HG03469 (cell line): ENCODE measurements around the gene THAP3.
"Not testable (repeated sequence)": the region's sequence is repeated elsewhere in the genome, so short reads cannot be mapped to it uniquely, and the experiment has no call there.

Experiments
- ATAC-seq: cut with Tn5 transposase; IDR thresholded peaks from one replicate; pipeline ENCODE4 v1.9.1; 2021; ENCODE audit warnings: mild to moderate bottlenecking, moderate library complexity, moderate number of reproducible peaks; ENCODE audit not compliant: unreplicated experiment

Gene THAP3

GRCh38 chr1:6632588-6633514 lies 8.2 kb downstream of the THAP3 start:
- no peak for ATAC-seq

- ATAC-seq = no peak
These were observed 9.8 kb downstream of the THAP3 start for GRCh38 chr1:6634371-6635052.

- no peak for ATAC-seq
These were observed 10.7 kb downstream of the THAP3 start for GRCh38 chr1:6635161-6635909.

GRCh38 chr1:6635910-6636760 lies 11.5 kb downstream of the THAP3 start:
- no peak for ATAC-seq

GRCh38 chr1:6636778-6637177 lies 12.1 kb downstream of the THAP3 start:
- ATAC-seq = not testable (repeated sequence)

- ATAC-seq = no peak
These were observed 13.1 kb downstream of the THAP3 start for GRCh38 chr1:6637770-6638169.

GRCh38 chr1:6638226-6638625 lies 13.6 kb downstream of the THAP3 start:
- ATAC-seq = no peak

GRCh38 chr1:6640867-6641266 lies 16.2 kb downstream of the THAP3 start:
- ATAC-seq = not testable (repeated sequence)

- no peak for ATAC-seq
These were observed 20.4 kb downstream of the THAP3 start for GRCh38 chr1:6645018-6645417.

GRCh38 chr1:6646499-6647148 lies 22.0 kb downstream of the THAP3 start:
- no peak for ATAC-seq

- ATAC-seq = no peak
These were observed 23.9 kb downstream of the THAP3 start for GRCh38 chr1:6648556-6648955.

- ATAC-seq = no peak
These were observed 27.2 kb downstream of the THAP3 start for GRCh38 chr1:6651909-6652308.

- ATAC-seq = no peak
These were observed 28.3 kb downstream of the THAP3 start for GRCh38 chr1:6652986-6653385.

- ATAC-seq = no peak
These were observed 29.0 kb downstream of the THAP3 start for GRCh38 chr1:6653436-6654290.

GRCh38 chr1:6657138-6657537 lies 32.5 kb downstream of the THAP3 start:
- no peak for ATAC-seq

- no peak for ATAC-seq
These were observed 33.8 kb downstream of the THAP3 start for GRCh38 chr1:6658359-6659060.

- ATAC-seq = no peak
These were observed 35.9 kb downstream of the THAP3 start for GRCh38 chr1:6660415-6661049.

- not testable (repeated sequence) for ATAC-seq
These were observed 37.8 kb downstream of the THAP3 start for GRCh38 chr1:6662468-6662867.
